ENCODE data around the gene DLG2.

Gene DLG2

GRCh38 chr11:84091212-84091986, 1535.7 kb downstream of the DLG2 start:
- no peak for TF ChIP-seq TAF1 (IDR thresholded peaks at IDR 0.05; ENCODE audit: borderline replicate concordance, insufficient read depth, low read length)
- no peak for TF ChIP-seq REST (IDR thresholded peaks at IDR 0.05; ENCODE audit: insufficient read depth in 1 of 2, low read depth in 2 of 2, low read length in 2 of 2)
- TF ChIP-seq POLR2AphosphoS5 (IDR thresholded peaks at IDR 0.05; ENCODE audit: low read depth, low read length), result no peak

DNA sequence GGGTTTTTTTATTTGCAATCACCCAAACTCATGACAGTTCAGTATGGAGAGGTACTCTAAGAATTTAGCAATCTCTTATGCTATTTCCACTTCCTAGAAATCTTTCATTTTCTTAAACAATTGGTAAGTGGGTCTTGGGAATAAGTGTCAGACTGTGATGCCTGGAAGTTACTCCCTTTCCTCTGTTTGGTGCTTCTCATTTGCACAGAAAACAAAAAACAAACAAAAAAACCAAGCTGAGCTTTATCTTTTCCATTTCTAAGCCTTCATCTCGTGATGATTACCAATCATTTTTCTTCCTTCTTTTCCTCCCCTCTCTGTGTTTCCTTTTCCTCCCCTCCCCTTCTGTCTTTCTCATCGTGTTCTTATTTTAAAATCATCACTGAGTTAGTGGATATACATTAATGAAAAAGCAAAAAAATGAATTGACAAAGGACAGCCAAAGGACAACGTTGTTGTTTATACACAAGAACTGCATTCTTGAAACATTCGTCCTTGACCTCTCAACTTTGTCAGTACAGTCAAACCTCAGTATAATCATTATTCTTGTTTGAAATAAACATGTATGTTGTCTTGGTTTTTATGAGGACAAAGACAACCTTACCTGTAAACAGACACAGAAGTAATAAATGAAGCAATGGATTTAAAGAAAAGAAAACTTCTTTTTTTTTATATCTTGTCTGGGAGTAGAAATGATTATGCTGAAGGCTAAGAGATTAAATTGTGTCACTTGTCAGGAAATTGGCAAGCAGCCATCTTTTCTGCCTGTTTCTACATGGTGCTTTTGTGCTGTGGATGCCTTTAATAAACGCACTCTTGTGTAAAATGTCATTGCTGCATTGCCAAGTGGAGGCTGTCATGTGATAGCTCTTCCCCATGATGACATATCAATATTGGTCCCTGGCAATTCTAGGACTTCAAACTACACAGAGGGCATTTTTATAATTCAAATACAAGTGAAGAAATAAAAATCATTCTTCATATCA, 1537.8 kb downstream of the DLG2 start:
- TF ChIP-seq TAF1 (IDR thresholded peaks at IDR 0.05; ENCODE audit: borderline replicate concordance, insufficient read depth, low read length), result no peak
- no peak for TF ChIP-seq POLR2AphosphoS5 (IDR thresholded peaks at IDR 0.05; ENCODE audit: low read depth, low read length)
- no peak for TF ChIP-seq SIN3A (IDR thresholded peaks at IDR 0.05; ENCODE audit: borderline replicate concordance, insufficient read depth, low read length)
- no peak for TF ChIP-seq REST (IDR thresholded peaks at IDR 0.05; ENCODE audit: insufficient read depth in 1 of 2, low read depth in 2 of 2, low read length in 2 of 2)
- TF ChIP-seq FOXP2 (optimal IDR thresholded peaks at IDR 0.05; ENCODE audit: borderline replicate concordance, extremely low read depth, extremely low read length, insufficient read depth), result no peak

DNA sequence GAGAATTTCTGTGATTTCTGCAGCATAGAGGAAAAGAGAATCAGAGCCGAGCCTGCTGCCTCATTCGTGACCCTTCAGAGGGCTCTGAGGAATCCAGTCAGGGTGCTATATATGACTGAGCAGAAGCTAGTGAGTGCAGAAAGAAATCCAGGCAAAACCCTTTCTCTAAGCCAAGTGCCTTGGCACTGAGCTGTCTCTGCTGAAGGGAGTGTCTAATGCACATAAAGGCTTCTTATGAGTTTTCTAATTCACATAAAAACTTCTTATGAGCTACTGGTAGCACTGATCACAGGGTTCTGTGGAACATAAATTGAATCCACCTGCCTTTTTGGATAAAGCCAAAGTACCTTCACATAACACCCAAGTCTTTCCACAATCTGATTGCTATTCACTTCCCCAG, 1555.3 kb downstream of the DLG2 start:
- no peak for TF ChIP-seq REST (IDR thresholded peaks at IDR 0.05; ENCODE audit: insufficient read depth in 1 of 2, low read depth in 2 of 2, low read length in 2 of 2)
- no peak for TF ChIP-seq TAF1 (IDR thresholded peaks at IDR 0.05; ENCODE audit: borderline replicate concordance, insufficient read depth, low read length)
- no peak for TF ChIP-seq SIN3A (IDR thresholded peaks at IDR 0.05; ENCODE audit: borderline replicate concordance, insufficient read depth, low read length)
- no peak for TF ChIP-seq POLR2AphosphoS5 (IDR thresholded peaks at IDR 0.05; ENCODE audit: low read depth, low read length)
- no peak for TF ChIP-seq FOXP2 (optimal IDR thresholded peaks at IDR 0.05; ENCODE audit: borderline replicate concordance, extremely low read depth, extremely low read length, insufficient read depth)

DNA sequence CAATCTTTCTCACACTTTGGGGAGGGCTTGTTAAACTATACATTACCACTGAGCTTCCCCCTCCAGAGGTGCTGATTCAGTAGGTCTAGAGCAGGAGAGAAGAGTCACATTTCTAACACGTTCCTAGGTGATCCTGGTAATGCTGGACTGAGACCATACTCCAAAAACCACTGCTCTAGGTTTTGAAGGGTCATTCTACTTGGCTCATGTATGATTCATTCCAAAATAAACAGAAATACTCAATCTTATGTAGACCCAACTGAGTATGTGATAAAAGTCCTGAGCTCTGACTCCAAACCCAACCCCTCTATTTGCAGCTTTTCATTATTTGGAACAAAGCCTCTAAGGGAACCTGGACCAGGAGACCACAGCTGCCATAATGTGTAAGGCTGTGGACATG, 1558.1 kb downstream of the DLG2 start:
- no peak for TF ChIP-seq SIN3A (IDR thresholded peaks at IDR 0.05; ENCODE audit: borderline replicate concordance, insufficient read depth, low read length)
- TF ChIP-seq FOXP2 (optimal IDR thresholded peaks at IDR 0.05; ENCODE audit: borderline replicate concordance, extremely low read depth, extremely low read length, insufficient read depth), result no peak
- no peak for TF ChIP-seq TAF1 (IDR thresholded peaks at IDR 0.05; ENCODE audit: borderline replicate concordance, insufficient read depth, low read length)
- no peak for TF ChIP-seq REST (IDR thresholded peaks at IDR 0.05; ENCODE audit: insufficient read depth in 1 of 2, low read depth in 2 of 2, low read length in 2 of 2)
- no peak for TF ChIP-seq POLR2AphosphoS5 (IDR thresholded peaks at IDR 0.05; ENCODE audit: low read depth, low read length)
